WTC11 (cell line): ENCODE measurements around the gene PCID2.

ENCODE experiments used
- ATF3 ChIP-seq: sonication (generic); formaldehyde crosslinking; conservative IDR thresholded peaks from 2 replicates; pipeline ENCODE4 v1.8.1; 2022; ENCODE audit warnings: mild to moderate bottlenecking, missing genetic modification reagents
- CREM ChIP-seq: sonication (generic); formaldehyde crosslinking; IDR thresholded peaks from 2 replicates; pipeline ENCODE4 v1.8.1; 2022; ENCODE audit warnings: mild to moderate bottlenecking, missing genetic modification reagents, moderate library complexity
- CTCF ChIP-seq: fragments of 200-600 bp; IDR thresholded peaks from 2 replicates; pipeline ENCODE4 v1.8.0; 2022; ENCODE audit warnings: antibody characterized with exemption
- E2F4 ChIP-seq: sonication (generic); formaldehyde crosslinking; IDR thresholded peaks from 2 replicates; pipeline ENCODE4 v1.8.1; 2022; ENCODE audit warnings: low read depth, mild to moderate bottlenecking, moderate library complexity, missing genetic modification reagents, borderline replicate concordance
- ESRRA ChIP-seq: sonication (generic); formaldehyde crosslinking; IDR thresholded peaks from 2 replicates; pipeline ENCODE4 v1.8.1; 2022; ENCODE audit warnings: mild to moderate bottlenecking, missing genetic modification reagents, borderline replicate concordance
- FOXP1 ChIP-seq: sonication (generic); formaldehyde crosslinking; IDR thresholded peaks from 2 replicates; pipeline ENCODE4 v1.8.0; 2022; ENCODE audit warnings: missing genetic modification reagents, mild to moderate bottlenecking, moderate library complexity, borderline replicate concordance
- MAX ChIP-seq: sonication (generic); formaldehyde crosslinking; IDR thresholded peaks from 2 replicates; pipeline ENCODE4 v1.8.0; 2022; ENCODE audit warnings: mild to moderate bottlenecking, missing genetic modification reagents
- MLX ChIP-seq: sonication (generic); formaldehyde crosslinking; IDR thresholded peaks from 2 replicates; pipeline ENCODE4 v1.8.1; 2023; ENCODE audit warnings: mild to moderate bottlenecking, missing genetic modification reagents, moderate library complexity
- SMAD3 ChIP-seq: sonication (generic); formaldehyde crosslinking; IDR thresholded peaks from 2 replicates; pipeline ENCODE4 v1.8.0; 2022; ENCODE audit warnings: missing genetic modification reagents, mild to moderate bottlenecking, borderline replicate concordance
- SMAD4 ChIP-seq: sonication (generic); formaldehyde crosslinking; IDR thresholded peaks from 2 replicates; pipeline ENCODE4 v1.8.0; 2022; ENCODE audit warnings: mild to moderate bottlenecking, missing genetic modification reagents
- TF ChIP-seq, protein P1 (sequence below): sonication (generic); formaldehyde crosslinking; IDR thresholded peaks from 2 replicates; pipeline ENCODE4 v1.8.1; 2023; ENCODE audit warnings: mild to moderate bottlenecking, missing genetic modification reagents, borderline replicate concordance

DNA sequence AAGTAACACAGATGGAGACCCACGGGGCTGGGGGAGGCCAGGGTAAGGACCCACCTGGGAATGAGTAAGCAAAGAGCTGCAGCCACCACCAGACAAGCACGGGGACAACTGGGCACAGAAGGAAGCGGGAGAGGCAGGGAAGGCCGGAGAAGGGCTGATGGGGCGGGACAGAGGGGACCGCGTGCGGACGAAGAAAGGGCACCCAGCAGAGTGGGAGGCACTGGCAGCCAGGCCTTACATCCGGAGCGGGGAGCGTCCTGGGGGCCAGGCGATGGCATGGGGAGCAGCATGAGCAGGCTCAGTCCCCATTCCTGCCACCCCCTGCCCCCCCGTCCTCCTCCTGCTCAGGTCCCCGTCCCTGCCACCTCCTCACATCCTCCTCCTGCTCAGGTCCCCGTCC, 47.0 kb downstream of the PCID2 start:
- TF ChIP-seq CTCF: no peak
- no peak for TF ChIP-seq SMAD4 (CRISPR knock-in tag)
- no peak for TF ChIP-seq E2F4
- no peak for TF ChIP-seq ATF3 (CRISPR knock-in tag)
- no peak for TF ChIP-seq SMAD3 (CRISPR knock-in tag)
- TF ChIP-seq, protein P1, sequence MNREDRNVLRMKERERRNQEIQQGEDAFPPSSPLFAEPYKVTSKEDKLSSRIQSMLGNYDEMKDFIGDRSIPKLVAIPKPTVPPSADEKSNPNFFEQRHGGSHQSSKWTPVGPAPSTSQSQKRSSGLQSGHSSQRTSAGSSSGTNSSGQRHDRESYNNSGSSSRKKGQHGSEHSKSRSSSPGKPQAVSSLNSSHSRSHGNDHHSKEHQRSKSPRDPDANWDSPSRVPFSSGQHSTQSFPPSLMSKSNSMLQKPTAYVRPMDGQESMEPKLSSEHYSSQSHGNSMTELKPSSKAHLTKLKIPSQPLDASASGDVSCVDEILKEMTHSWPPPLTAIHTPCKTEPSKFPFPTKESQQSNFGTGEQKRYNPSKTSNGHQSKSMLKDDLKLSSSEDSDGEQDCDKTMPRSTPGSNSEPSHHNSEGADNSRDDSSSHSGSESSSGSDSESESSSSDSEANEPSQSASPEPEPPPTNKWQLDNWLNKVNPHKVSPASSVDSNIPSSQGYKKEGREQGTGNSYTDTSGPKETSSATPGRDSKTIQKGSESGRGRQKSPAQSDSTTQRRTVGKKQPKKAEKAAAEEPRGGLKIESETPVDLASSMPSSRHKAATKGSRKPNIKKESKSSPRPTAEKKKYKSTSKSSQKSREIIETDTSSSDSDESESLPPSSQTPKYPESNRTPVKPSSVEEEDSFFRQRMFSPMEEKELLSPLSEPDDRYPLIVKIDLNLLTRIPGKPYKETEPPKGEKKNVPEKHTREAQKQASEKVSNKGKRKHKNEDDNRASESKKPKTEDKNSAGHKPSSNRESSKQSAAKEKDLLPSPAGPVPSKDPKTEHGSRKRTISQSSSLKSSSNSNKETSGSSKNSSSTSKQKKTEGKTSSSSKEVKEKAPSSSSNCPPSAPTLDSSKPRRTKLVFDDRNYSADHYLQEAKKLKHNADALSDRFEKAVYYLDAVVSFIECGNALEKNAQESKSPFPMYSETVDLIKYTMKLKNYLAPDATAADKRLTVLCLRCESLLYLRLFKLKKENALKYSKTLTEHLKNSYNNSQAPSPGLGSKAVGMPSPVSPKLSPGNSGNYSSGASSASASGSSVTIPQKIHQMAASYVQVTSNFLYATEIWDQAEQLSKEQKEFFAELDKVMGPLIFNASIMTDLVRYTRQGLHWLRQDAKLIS: no peak
- TF ChIP-seq MAX (CRISPR knock-in tag): no peak
- TF ChIP-seq MLX (CRISPR knock-in tag): no peak
- no peak for TF ChIP-seq ESRRA
- TF ChIP-seq FOXP1 (CRISPR knock-in tag): no peak
- TF ChIP-seq CREM (CRISPR knock-in tag): no peak
